WERI-Rb-1 (cell line): ENCODE data around the gene VWA3B.
A peak's percentile ranks its signal among the peaks of the same experiment; 100 is the strongest.

Experiments
- DNase-seq: peaks from one replicate; pipeline ENCODE4 v3.0.0-alpha.2; 2020
- H3K27ac ChIP-seq: fragments of 250-450 bp; sonication (Bioruptor Pico); 2 replicates; pipeline ENCODE4 v1.5.1; 2020; ENCODE audit warnings: mild to moderate bottlenecking, moderate library complexity
- H3K27me3 ChIP-seq: fragments of 250-450 bp; sonication (Bioruptor Pico); 2 replicates; pipeline ENCODE4 v1.5.1; 2021; ENCODE audit warnings: mild to moderate bottlenecking, low read depth, moderate library complexity; ENCODE audit not compliant: insufficient read depth, severe bottlenecking
- H3K36me3 ChIP-seq: fragments of 250-450 bp; sonication (Bioruptor Pico); 2 replicates; pipeline ENCODE4 v1.5.1; 2020; ENCODE audit warnings: mild to moderate bottlenecking, moderate library complexity
- H3K4me3 ChIP-seq: 2 replicates; pipeline ENCODE4 v1.5.1; 2011; ENCODE audit warnings: low read depth, mild to moderate bottlenecking, control low read depth, low read length
- H3K9me3 ChIP-seq: fragments of 250-450 bp; sonication (Bioruptor Pico); 2 replicates; pipeline ENCODE4 v1.5.1; 2021; ENCODE audit warnings: mild to moderate bottlenecking, moderate library complexity; ENCODE audit not compliant: severe bottlenecking
- TF ChIP-seq, protein P1 (sequence below): IDR thresholded peaks from 2 replicates; pipeline ENCODE4 v1.5.1; 2011; ENCODE audit warnings: low read depth, mild to moderate bottlenecking, control low read depth, inconsistent platforms, low read length

VWA3B gene

DNA sequence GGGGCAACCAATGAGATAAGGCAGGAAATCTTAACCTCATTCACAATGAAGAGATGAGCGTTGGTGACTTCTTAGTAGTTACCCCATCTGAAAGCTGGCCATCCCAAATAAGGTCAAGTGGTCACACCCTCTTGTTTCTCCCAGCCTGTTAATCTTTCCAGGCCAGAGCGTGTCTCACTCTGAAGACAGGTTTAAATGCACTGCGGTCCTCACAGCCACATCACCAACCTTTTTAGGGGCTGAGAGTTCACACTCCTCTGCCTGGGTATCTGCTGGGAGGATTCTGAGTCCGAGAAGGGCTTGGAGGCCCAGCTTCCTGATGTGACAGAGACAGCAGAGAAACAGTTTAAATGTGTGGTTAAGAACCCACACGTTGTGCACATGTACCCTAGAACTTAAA is 246.0 kb downstream of the VWA3B start:
- Histone ChIP-seq H3K27ac (no peak overlapping the region), H3K36me3 (no peaks in the 10 kb centered on the region), H3K4me3 (no peak overlapping the region), H3K27me3 (no peaks in the 10 kb centered on the region), H3K9me3 (peaks cover 2% of the 10 kb centered on the region)
- DNase-seq = no peak
- TF ChIP-seq, protein P1, sequence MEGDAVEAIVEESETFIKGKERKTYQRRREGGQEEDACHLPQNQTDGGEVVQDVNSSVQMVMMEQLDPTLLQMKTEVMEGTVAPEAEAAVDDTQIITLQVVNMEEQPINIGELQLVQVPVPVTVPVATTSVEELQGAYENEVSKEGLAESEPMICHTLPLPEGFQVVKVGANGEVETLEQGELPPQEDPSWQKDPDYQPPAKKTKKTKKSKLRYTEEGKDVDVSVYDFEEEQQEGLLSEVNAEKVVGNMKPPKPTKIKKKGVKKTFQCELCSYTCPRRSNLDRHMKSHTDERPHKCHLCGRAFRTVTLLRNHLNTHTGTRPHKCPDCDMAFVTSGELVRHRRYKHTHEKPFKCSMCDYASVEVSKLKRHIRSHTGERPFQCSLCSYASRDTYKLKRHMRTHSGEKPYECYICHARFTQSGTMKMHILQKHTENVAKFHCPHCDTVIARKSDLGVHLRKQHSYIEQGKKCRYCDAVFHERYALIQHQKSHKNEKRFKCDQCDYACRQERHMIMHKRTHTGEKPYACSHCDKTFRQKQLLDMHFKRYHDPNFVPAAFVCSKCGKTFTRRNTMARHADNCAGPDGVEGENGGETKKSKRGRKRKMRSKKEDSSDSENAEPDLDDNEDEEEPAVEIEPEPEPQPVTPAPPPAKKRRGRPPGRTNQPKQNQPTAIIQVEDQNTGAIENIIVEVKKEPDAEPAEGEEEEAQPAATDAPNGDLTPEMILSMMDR = no peak

DNA sequence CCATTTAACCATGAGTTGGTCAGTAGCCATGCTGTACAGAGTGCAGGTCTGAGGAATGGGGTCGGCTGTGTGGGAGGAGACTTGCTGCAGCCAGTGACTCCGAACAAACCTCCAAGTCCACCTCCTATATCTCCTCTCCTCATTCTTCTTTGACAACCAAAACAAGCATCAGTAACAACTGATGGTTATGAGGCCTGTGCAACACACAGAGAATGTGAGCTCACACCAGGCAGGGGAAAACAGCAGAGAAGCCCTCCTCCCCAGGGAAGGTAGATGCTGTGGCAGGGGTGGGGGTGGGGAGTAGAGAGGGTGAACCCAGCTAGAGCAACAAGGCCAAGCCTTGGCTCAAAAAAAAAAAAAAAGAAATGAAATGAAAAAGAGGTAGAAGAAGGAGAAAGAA is 247.0 kb downstream of the VWA3B start:
- DNase-seq = no peak
- Histone ChIP-seq H3K36me3 (no peaks in the 10 kb centered on the region), H3K27me3 (no peaks in the 10 kb centered on the region), H3K9me3 (no peaks in the 10 kb centered on the region), H3K27ac (no peak overlapping the region), H3K4me3 (no peak overlapping the region)
- TF ChIP-seq, protein P1 = no peak

DNA sequence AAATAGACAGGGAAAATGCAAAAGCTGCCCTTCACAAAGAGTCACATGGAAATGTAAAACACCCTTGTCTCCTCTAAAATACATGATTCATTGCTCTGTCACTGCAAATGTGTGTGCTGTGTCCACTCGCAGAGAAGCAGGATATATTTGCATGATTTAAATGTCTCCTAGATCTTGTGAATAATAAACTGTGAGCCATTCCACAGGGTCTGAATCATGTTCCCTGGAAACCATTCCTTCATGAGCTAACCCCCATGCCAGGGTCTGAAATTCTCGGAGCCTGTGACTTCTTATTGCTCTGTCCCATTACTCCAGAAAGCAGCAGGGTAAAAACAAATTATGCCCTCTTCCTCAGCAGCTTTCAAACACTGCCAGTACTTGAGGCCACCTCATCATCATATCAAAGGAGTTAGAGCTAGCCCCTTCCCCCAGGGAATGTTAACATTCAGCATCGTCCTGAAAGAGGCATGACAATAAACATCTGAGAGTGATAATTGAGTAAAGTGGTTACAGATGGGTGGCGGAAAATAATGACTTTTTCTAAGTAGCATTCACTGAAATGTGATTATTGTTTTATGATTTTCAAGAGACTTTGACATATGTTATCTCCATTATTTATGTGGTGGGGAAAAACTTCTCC is 247.6 kb downstream of the VWA3B start:
- Histone ChIP-seq H3K27me3 (no peaks in the 10 kb centered on the region), H3K27ac (no peak overlapping the region), H3K9me3 (no peaks in the 10 kb centered on the region), H3K4me3 (no peak overlapping the region), H3K36me3 (no peaks in the 10 kb centered on the region; the same call in 1 of the 2 replicates)
- no peak for DNase-seq
- TF ChIP-seq, protein P1 = no peak

DNA sequence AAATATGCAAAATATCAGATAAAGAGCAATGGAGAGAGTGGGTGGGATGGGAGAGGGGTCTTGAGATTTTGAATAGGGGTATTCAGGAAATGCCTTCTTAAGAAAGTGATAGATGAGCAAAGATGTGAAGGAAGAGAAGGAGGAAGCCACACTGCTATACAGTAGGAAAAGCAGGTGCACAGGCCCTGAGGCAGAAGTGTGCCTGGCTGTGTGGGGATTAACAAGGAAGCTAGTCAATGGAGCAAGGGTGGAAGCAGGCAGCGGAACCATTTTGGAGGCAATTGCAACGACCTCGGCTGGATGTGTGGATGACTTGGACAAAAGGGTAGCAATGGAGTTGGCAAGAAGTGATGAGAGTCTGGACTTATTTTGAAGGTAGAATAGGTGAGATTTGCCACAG is 248.3 kb downstream of the VWA3B start:
- Histone ChIP-seq H3K4me3 (no peak overlapping the region), H3K27me3 (no peaks in the 10 kb centered on the region), H3K27ac (no peak overlapping the region), H3K36me3 (no peaks in the 10 kb centered on the region; the same call in 1 of the 2 replicates), H3K9me3 (no peaks in the 10 kb centered on the region)
- TF ChIP-seq, protein P1 = no peak
- no peak for DNase-seq

DNA sequence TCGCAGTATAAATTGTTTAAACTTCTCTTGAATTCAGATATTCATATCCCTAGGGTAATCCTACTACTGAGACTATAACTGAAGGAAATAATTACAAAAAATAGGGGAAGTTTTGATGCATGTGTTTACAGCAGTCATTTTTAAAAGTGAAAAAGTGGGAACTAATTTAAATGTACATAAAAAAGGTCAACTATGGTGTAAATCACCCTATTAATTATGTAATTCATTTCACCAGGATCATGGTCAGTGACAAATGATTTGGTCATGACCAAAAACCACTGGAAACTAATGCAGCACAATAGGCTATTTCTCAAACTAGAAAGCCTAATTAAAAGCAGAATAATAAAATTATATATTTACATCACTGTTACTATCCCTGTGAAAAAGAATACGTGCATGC is 254.3 kb downstream of the VWA3B start:
- peaks cover 14% of the 10 kb centered on the region for H3K36me3 ChIP-seq
- no peaks in the 10 kb centered on the region for H3K27me3 ChIP-seq
- H3K27ac ChIP-seq = no peak overlapping the region
- DNase-seq = no peak
- H3K9me3 ChIP-seq = no peaks in the 10 kb centered on the region
- TF ChIP-seq, protein P1 = no peak
- H3K4me3 ChIP-seq = no peak overlapping the region

DNA sequence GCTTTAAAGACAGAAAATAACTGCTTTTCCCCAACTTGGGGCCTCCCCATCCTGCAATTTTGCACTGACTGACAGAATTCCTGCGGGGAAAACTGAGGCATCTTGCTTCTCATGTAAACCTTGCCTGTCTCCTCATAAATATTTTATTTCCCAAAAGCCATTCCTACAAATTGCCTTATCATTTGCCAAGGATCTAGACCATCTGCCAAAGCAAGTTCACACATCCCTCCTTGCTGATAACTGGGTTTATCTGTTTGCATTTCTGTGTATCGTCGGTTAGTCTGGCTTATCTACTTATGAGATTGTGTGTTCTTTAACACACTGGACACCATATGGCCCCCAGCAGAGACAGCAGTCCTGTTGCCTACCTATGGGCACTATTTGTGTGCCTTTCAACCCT is 256.3 kb downstream of the VWA3B start:
- DNase-seq = peak; percentile 75
- H3K27me3 ChIP-seq = no peaks in the 10 kb centered on the region
- H3K9me3 ChIP-seq = no peaks in the 10 kb centered on the region
- TF ChIP-seq, protein P1 = no peak
- peak overlapping the region; percentile 96 for H3K27ac ChIP-seq
- peaks cover 14% of the 10 kb centered on the region for H3K36me3 ChIP-seq
- peak overlapping the region; percentile 30 for H3K4me3 ChIP-seq
